GM23338 (cell line): ENCODE data around the gene TMEM179.

Experiments
- CTCF ChIP-seq, 2 experiments: fragments of 200-600 bp in 1 of 2; sonication (generic) in 1 of 2; conservative IDR thresholded peaks; 2 replicates each; pipeline versions ENCODE4 v1.5.1 to v1.6.1; 2016 to 2017; ENCODE audit warnings: antibody characterized with exemption in 2 of 2, low read depth in 2 of 2, mild to moderate bottlenecking in 2 of 2, moderate library complexity in 1 of 2
- EZH2 ChIP-seq: fragments of 200-600 bp; sonication (generic); IDR thresholded peaks from one replicate; pipeline ENCODE4 v1.8.0; 2017; ENCODE audit warnings: antibody characterized with exemption, mild to moderate bottlenecking, low read depth; ENCODE audit not compliant: unreplicated experiment
- POLR2AphosphoS5 ChIP-seq: IDR thresholded peaks from 2 replicates; pipeline ENCODE4 v1.6.1; 2016; ENCODE audit warnings: antibody characterized with exemption, low read depth

- no peak for TF ChIP-seq CTCF (conservative IDR thresholded peaks at IDR 0.05; ENCODE audit: low read depth in 2 of 2)
- no peak for TF ChIP-seq EZH2
- no peak for TF ChIP-seq POLR2AphosphoS5
These were observed 55.6 kb downstream of the TMEM179 start for GRCh38 chr14:104548802-104549535.
